ENCODE data around the gene RAB11FIP4.

GRCh38 chr17:31428512-31428911, 37.0 kb downstream of the RAB11FIP4 start:
- TF ChIP-seq CTCF (IDR thresholded peaks at IDR 0.05) (no peak), EZH2 (IDR thresholded peaks at IDR 0.05) (no peak), EZH2phosphoT487 (IDR thresholded peaks at IDR 0.05) (no peak)

Measured in neural progenitor cell (in vitro differentiated cells).